NOMO-1 treated with DMSO at 0.1 percent for 48 hours (cell line): Measurements from ENCODE around the gene MIS18BP1.
"Not testable (repeated sequence)": the region's sequence is repeated elsewhere in the genome, so short reads cannot be mapped to it uniquely, and the experiment has no call there.

Source experiments
- DNase-seq: peaks from one replicate; lab custom pipeline; 2025; ENCODE audit not compliant: unreplicated experiment; lab: John Stamatoyannopoulos, UW

MIS18BP1 gene

DNA sequence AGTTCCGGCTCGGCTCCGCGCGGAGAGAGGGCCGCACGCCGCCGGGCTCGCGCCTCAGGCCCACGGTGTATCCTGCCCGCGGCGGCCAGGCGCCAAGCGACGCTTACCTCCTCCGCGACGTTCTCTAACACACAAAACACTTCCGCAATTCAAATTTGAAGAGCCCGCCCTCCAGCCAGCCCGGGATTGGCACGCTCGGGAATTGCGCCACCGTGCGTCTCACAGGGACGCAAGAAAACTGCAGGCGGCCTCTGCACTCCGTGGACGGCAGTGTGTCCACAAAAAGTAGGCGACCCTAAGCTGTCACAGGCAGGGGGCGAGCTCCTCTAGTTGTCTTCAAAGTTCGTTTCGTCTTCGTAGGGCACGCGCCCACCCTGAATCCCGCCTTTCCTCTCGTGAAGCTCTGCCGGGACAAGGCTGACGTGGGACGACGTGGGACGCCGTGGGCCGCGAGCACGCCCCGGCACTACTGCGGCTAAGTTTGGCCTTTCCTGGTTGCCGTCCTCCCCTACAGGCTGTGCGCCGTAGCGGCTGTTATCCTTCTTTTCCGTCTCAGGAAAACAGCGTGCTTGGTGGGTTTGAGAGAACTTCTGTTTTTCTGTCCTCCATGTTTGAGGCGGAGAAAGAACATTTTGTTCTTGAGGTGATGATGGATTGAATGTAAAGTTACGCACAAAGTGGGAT is at the start of gene MIS18BP1:
Gene MIS18BP1, minus strand, starts transcription at position 133 of the 684 bp plus-strand sequence. CDS start 5,916 bp downstream, outside the sequence.
- DNase-seq = peak; percentile 99

DNA sequence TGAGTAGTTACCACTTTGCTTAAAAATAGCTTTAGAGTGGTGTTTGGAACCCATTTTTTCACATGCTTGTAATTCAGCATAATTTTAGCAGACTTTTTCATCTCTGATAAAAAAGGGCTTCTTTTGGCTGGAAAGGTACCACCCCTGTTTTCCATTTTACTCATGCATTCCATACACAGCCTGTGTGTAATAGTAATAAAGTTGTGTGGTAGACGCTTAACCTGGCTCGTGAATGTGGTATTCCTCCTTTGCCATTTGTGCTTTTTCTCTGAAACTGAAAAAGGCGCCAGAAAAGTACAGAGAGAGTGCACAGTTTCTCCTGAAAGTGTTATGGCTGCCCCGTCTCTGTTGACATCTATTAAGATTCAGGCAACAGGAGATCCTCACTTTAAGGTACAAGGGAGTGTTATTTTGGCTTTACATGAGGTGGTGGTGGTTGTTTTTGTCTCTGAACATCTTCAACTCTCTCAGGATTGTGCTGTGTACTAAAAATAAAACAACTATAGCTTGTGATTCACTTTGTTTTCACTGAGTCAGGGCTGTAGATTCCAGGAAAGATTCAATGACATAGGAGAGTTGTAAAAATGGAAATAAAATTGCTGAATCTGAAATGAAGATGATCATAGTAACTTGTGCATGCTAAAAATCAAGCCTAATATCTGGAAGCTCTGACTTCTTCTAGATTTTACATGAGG is 45.6 kb upstream of the MIS18BP1 start:
- no peak for DNase-seq

DNA sequence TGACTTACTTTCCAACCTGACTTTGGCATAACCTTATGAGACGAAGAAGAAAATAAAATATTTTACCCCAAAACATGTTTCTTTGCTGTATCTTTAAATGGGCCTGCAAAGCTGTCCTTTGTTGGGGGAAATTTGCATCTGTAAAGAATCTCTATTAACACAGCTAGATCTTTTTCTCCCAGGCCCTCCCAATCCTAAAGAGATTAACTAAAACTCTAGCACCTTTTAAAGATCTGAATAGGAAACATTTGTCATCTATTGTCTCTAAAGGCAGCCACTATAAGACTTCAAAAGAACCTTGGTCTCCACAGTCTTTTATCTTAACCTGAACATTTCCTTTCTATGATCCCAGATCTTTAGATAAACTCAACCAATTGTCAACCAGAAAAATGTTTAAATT is 41.8 kb upstream of the MIS18BP1 start:
- DNase-seq = not testable (repeated sequence)

DNA sequence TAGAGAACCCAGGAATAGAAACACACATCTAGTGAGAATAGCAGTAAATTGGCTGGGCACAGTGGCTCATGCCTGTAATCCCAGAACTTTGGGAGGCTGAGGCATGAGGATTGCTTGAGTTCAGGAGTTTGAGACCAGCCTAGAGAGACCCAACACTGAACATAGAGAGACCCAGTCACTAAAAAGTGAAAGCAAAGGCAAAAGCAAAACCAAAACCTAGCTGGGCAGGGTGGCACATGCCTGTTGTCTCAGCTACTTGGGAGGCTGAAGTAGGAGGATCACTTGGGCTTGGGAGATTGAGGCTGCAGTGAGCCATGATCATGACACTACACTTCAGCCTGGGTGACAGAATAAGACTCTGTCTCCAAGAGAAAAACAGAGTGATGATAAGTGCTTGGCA is 37.5 kb upstream of the MIS18BP1 start:
- no peak for DNase-seq

DNA sequence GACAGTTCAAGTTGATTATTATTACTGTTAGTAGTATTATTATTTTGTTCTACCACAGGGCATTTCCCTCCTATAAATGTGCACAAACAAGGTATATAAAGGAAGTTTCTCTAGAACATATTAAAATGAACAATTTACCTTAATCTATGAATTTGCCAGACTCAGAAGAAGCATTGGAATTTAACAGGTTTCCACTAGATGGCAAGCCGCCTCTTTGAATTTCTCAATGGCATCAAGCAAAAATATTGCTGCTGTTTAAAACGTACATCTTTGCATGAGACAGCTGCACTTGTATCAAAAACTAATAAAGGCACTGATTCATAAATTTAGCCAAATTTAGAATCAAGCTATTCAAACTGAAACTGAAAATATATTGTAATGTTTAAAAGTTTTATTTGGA is 34.6 kb upstream of the MIS18BP1 start:
- no peak for DNase-seq

DNA sequence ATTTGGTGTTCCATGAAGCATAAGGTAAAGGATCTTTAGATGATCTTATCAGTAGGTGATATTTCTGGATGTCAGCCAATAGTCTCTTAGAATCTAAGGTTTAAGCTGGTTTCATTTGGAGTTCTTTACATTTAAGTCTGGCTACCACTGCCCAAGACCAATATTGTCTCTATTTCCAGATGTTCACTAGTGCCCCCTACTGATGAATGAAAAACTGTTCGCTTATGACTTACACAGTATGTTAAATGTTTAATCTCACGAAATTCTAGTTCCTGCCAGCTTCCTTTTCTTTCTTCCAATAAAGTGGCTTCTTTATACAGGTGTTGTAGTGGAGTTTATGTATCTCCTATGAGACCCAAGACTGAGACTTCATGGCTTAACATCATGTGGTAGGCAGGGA is 31.8 kb upstream of the MIS18BP1 start:
- no peak for DNase-seq

DNA sequence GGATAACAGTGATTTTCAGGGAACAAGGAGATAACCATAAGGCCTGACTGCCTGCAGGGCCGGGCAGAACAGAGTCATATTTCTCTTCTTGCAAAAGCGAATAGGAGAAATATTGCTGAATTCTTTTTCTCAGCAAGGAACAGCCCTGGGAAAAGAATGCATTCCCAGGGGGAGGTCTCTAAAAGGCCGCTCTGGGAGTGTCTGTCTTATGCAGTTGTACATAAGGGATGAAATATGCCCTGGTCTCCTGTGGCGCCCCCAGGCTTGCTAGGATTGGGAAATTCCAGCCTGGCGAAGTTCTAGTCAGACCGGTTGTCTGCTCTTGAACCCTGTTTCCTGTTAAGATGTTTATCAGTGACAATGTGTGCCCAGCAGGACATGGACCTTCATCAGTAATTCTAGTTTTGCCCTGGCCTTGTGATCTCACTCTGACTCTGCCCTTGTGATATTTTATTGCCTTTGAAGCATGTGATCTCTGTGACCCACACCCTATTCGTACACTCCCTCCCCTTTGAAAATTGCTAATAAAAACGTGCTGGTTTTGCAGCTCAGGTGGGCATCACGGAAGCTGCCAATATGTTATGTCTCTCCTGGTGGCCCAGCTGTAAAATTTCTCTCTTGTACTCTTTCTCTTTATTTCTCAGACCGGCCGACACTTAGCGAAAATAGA is 28.9 kb upstream of the MIS18BP1 start:
- DNase-seq = not testable (repeated sequence)

DNA sequence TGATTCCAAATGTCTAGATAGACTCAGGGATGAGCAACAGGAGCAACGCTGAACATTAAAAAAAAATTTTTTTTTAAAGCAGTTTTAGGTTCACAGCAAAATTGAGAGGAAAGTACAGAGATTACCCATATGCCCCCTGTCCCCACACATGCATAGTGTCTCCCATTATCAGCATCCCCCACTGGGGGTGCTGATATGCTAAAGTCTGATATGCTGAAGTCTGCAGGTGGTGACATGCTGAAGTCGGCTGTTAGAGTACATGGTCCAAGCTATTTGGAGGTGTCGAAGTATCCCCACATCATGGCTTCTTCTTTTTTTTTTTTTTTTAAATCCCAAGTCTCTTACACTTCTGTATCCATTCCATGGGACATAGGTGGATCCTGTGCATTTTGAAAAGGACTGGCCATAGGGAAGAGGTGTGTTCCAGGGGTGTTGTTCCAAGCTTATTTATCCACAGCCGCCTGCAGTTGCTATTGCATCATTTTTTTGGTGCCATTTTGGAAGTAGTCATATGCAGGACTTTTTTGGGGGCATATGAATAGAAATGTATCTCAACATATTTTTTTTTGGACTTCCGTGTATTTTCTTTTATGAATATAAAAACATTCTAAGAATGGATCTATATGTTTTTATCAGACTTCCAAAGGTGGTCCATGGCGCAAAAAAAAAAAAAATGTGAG is 19.0 kb upstream of the MIS18BP1 start:
- DNase-seq = no peak

DNA sequence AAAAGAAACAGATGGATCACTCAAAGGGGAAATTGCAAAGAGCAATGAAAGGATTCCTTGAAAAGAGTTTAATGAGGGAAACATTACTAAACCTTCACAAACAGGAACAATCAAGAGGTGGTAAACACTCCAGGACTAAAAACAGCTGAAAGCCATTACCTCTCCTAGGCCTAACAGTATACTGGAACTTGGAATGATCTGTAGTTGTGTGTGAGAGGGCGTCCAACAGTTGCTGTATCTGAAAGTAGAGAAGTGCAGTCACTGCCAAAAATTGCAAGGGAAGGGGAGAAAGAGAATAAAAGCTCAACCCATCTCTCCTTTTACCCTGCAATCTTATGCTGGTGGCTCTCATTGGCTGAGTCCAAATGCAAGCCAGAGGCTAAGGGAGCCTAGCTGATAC is 17.0 kb upstream of the MIS18BP1 start:
- no peak for DNase-seq

DNA sequence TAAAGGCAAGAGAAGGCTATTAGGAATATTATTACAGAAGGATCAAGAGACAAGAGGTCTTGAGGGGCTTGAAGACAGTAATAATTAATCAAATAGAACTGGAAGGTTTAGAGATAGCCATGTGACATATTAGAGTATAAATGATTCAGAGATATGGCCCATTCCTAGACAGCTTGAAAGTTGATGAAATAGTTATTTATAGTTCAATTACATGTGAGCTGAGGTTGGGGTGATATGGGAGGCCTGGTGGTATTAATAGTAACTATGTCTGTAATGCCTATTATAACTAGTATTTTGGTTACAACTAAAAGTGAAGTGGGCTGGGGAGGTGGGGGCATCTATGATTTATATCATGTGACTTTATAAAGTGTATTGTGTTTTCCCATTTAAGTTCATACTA is 14.1 kb upstream of the MIS18BP1 start:
- no peak for DNase-seq

DNA sequence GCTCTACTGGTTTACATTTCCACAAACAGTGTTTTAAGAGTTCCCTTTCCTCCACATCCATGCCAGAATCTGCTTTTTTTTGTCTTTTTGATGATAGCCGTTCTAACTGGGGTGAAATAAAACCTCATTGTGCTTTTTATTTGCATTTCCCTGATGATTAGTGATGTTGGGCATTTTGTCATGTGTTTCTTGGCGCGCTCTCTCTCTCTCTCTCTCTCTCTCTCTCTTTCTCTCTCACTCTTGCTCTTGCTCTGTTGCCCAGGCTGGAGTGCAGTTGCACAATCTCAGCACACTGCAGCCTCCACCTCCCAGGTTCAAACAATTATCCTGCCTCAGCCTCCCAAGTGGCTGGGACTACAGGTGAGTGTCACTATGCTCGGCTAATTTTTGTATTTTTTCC is 9.6 kb upstream of the MIS18BP1 start:
- DNase-seq = no peak

DNA sequence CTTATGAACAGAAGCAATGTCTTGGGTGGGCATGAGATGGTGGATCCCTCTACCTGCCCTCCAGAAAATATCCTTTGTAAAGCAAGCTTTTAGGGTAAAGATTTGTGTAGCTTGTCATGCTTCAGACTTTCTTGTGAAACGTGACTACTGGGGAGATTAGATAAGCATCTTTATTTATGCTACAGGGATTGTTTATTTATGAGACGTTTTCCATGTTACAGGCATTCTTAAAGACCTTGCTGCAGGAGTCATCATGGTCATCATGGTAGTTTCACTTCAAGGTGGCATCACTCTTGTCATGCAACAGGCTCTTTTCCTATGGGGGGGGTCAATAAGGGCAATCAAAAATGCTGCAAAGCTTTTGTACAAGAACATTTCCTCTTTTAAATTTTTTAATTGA is 8.2 kb upstream of the MIS18BP1 start:
- no peak for DNase-seq

DNA sequence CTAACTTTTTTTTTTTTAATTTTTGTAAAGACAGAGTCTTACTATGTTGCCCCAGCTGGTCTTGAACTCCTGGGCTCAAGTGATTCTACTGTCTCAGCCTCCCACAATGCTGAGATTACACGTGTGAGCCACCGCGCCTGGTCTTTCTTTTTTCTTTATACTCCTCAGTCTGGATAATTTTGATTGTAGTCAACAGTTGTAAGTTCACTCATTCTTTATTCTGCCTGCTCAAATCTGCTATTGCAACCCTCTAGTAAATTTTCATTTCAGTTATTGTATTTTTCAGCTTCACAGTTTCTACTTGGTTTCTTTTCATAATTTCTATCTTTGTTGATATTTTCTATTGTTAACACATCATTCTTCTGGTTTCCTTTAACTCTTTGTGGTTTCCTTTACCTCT is 5.8 kb upstream of the MIS18BP1 start:
- DNase-seq = no peak

DNA sequence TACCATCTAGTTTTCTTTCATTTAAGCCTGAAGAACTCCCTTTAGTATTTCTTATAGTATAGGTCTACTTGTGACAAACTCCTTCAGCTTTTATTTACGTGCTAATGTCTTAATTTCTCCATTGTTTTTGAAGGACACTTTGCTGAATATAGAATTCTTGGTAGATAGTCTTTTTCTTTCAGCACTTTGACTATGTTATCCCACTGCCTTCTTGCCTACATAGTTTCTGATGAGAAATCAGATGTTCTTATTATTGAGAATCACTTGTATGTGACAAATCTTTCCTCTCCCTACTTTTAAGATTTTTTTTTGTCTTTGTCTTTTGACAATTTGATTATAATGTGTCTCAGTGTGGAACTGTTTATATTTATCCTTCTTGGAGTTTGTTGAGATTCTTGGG is 5.1 kb upstream of the MIS18BP1 start:
- no peak for DNase-seq

DNA sequence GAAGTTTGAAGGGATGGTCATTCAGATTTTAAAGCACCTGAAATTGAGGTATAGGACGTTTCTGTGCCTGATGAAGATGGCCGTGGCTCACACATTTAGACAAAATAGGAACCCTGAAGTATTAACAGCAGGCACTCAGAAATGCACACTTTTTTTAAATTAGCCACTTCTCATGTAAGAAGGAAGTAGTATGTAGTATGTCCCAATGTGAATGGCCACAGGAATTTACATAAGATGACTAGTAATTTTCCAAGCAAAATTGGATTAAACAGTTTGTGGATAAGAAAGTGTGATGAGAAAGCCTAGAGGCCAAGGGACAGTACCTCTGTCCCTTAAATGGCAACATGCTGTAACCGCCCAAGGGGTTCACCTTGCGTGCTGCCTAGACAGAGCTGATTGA is 1.8 kb upstream of the MIS18BP1 start:
- DNase-seq = peak; percentile 68

DNA sequence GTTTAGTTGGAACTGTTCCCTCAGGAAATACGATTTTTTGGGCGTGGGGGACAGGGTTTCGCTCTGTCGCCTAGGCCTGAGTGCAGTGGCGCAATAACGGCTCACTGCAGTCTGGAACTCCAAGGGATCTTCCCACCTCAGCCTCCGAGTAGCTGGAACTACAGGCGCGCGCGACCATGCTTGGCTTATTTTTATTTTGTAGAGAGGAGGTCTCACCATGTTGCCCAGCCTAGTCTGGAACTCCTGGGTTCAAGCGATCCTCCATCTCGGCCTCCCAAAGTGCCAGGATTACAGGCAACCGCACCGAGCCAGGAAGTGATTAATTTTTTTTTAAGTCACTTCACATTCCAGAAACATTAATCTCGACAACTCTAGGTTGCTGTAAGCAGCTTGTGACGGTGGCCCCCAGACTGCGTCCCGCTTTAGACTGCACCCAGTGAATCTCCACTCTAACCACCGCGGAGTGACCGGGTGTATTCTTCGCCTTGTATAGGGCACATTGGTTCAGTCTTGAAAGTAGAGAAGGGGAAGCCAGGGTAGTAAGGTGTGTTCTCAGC is 830 bp upstream of the MIS18BP1 start:
- peak; percentile 26 for DNase-seq

DNA sequence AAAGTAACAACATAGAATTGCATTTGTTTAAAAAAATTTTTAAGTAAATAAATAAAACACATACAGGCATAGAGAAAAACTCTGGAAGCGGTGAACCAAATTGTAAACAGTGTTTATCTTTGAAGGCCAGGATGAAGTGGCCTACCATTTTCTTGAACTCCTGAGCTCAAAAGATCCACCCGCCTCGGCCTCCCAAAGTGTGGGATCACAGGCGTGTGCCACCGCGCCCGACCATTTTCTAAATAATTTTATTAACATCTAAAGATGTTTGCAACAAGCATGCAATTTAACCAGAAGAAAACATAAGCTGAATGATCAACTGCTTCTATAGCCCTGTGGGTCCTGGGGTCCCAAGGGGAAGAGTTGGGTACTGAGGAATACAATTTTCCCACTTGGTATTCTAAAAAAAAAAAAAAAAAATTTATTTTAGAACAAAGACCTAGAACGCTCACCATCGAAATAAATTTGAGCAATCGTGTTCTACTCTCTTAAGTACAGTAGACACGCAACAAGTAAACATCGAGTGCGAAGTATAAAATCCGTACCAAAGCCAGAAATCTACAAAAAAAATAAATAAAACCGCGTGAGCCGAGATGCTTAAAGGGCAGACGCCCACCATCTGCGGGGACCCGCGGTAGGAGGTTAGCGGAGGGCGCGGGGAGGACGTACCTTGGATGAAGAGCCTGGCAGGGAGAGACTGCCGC is 484 bp downstream of the MIS18BP1 start:
- DNase-seq = no peak

DNA sequence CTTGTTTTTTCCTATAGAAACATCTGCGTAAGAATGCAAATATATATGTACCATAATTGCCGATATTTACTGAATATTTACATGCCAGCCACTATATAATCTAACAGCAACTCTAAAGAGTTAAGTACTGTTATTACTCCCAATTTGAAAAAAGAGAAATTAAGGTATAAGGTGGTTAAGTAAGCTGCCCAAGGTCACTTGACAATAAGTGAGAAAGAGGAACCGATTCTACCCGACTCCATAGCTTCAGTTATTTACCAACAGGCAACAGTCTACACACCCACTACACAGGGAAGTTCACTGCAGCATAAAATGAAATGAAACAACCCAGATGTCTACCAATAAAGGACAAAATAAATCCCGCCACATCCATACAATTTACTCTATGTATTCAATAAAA is 1.1 kb downstream of the MIS18BP1 start:
- DNase-seq = peak; percentile 94

DNA sequence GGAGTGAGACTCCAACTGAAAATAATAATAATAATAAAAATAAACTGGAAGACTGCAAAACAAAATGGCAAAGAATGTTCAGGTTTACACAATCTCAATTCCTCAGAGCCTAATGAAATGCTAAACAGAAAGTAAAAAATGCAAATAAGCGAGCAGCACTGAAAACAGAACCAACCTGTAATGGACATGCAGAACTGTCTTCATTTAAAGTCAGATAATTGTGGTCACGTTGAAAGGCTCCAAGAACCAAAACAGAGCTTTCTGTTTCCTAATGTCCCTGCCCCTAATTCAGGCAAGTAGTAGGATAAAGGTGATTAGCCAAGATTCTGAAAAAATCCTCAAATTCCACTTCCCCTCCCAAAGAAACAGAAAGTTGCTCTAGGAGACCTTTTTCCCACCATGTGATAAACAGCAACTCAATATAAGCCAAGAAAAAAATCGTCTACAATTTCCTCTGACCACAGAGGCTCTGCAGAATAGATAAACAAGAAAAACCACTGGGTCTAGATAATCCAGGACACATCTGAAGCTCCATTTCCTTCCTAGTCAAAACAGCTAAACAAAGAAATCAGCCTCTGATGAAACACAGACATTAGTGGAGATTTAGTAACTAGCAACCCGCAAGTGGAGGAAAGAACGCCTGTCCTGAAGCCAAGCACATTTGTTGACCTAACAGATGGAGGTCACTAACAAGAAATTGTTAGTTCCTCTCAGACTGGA is 3.0 kb downstream of the MIS18BP1 start:
- DNase-seq = peak; percentile 87

DNA sequence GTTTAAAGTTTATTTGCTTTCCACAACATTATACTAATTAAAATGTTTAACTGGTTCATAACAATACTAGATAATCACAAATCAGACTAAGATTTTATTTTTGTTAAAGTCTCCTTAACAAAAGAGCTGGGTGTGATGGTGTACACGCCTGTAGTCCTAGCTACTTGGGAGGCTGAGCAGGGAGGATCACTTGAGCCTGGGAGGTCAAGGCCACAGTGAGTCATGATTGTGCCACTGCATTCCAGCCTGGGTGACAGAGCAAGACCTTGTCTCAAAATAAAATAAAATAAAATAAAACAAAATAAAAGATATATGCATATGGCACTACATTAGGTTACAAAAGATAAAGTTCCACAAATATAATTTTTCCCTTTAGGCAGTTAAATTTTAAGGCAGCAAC is 5.6 kb downstream of the MIS18BP1 start:
- no peak for DNase-seq
